Measurements from ENCODE around the gene CPED1.
"Not testable (repeated sequence)": the region's sequence is repeated elsewhere in the genome, so short reads cannot be mapped to it uniquely, and the experiment has no call there.

CPED1 gene

DNA sequence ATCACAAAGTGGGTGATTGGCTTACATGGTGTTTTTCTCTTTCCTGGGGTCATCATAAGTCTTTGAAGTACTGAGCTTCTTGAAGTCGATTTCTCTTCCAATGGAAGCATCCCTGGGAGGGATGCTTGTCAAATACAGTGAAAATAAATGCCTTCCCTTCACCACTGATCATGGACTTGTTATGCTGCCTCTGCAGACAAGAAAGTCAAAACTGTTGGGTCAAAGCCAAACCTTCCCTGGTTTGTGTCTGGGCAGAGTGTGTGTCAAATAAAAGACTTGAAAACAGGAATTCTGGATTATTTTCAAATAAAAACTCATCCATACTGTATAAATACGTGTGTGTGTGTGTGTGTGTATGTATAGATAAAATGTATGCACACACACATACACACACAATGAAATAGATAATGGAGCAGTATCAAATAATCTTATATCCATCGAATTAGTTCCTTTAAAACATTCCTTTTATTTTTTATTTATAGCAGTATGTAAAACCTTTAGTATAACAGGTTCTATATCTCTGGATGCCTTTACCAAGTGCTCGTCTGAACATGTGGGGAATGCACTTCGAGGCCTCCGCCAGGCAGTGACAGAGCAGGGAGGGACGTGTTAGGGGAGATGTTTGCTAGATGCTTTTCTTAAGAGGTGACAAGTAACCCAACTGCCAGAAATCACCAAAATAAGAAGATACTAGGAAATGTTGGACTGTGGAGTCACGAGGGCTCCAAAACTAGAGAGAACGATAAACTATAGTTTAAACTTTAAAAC is 313.1 kb downstream of the CPED1 start:
- DNase-seq, result no peak

DNA sequence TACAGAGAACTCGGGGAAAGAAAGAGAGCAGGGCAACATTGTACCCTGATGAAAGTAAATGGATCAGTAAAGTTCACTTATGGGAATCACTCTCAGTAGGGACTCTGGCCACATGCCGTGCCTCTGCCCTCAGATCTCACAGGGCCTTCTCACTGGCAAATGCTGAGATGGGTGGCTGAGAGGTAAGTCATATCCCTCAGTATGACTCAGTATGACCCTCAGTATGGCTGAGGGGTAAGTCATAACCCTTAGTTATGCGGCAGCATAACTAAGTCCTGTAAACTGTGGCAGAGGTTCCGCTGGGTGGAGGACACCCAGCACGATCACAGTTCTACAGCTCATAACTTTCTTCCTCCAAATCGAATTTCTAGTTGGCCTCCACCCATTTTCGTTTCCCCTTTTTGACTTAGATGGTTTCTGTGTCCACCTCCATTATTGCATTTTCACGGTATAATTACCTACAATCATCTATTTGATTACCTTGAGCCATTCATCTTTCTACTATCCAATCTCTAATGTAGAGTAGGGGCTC is 313.8 kb downstream of the CPED1 start:
- DNase-seq, result no peak

DNA sequence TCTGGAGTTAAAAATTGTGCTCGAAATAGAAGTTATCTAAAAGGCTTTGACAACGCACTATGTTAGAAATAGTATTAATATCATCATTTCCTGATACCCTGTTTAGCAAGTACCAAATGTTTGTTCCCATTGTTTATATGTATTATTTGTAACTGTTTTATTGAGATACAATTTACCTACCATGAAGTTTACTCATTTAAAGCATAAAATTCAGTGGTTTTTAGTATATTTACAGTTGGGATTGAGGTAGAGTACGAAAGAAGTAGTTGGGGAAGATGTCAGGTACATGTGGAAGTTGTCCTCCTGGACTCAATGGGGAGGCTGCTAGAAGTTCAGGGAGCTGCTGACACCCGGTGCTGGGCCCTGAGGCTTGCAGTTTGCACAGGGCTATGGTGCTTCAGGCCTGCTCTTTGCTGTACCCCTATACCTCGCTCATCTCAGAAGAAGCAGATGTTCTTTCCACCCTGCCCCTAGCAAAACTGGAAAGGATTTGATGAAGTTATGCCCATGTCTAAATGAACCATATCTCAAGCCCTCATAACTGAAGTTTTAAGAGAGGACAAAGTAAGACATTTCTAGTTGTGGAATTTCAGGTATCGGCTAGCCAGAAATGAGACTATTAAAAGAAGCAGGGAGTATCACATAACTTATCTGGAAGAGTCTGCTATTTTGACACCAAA is 315.1 kb downstream of the CPED1 start:
- DNase-seq, result no peak

DNA sequence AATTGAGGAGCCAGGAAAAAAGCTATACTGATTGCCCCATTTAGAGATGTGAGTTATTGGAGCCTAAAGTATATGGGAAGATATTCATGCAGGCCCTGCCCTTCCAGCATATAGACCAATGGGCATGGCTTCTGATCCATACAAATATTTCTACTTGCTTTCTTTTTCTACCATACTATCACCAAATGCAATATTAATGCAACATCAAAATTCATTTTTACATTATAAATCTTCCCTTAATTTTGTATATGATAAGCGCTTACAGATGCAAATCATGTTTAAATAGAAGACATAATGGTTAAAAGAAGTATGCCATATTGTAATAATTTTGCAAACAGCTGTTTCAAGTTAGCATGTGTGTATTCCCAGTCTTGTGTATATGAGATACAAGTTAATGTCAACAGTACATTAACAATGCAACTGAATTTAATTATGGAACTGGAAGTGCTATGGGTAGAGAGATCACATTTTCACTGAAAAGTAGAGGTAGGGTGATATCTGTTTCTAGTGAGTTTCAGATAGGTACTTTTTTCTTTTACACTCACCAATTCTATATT is 315.7 kb downstream of the CPED1 start:
- DNase-seq, result no peak

DNA sequence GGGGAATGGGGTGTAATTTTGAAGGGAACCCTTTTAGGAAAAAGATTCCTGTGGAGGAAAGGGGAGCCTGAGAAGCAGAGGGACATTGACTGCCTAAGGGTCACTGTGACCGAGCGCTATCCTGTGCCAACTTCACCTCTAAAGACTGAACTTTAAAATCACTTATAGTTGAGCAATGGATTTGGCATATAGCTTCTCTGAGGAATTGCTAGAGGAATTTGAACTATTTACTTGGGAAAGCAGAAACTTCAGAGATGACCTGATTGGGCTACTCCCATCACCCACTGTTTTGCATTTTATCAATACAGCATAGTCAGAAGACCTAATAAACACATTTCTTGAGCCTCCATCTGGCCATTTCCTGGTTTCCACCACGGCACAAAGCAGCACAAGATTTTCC is 316.6 kb downstream of the CPED1 start:
- no peak for DNase-seq

DNA sequence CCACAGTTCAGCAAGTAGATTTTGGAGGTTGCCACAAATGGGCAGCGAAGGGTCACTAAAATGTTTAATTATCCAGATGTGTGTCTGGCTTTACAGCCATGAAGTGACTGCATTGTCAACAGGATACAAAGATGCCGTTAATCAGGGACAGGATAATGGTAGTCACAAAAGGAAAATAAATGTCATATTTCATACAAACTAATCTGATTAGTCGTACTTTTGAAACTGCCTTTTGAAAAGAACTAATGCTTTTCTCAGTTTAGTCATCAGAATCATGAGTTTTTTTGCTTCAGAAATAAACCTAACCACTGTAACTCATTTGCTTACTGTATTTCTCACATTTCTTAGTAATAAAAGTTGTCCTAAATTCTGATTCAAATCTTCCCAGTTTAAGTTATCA is 318.1 kb downstream of the CPED1 start:
- DNase-seq, result no peak

DNA sequence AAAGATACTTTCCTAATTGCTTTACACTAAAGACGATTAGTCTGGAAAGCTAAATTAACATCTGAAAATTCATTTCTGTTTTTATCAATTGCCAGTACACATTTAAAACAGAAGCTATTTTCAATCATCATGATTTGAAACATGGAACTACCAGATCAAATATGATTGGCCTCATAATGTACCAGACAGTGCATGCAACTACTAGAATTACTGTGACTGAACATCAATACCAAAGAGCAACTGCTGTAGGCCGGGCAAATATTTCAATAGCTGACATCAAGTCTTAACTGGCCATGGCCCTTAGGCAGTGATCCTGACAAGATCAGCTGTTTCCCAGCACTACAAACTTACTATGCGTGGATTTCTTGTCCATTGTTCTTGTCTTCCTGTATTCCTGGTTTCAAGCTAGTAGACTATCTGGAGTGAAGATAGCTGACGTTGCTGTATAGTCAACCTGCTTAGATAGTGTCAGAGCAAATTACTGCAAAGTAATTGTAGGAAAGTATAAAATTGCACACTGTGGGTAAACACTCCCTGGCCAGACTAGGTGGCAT is 318.6 kb downstream of the CPED1 start:
- DNase-seq, result no peak

DNA sequence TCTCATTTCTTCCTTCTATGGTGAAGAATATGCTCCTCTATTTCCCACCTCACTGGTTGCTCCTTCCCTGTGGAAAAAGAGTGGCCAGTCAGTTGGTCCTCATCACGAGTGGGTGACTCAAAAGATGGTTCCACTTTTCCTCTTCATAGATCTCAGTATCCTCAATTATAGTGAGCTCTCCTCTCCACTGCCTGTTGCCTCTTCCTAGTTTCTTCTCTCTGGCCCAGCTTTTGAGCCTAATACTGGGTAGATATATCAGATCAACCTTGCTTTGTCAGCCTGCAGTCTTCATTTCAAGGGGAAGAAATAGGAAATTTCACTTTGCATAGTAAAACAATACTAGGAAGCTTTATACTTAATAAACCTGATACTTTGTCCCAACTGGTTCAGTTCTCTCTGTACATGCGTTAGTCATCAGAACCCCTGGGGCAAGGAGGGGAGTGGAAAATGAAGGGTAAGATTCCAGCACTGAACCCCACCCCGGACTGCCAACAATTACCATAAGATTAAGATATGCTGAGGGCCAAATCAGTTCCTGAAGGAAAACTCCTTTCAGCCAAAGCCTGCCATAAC is 324.8 kb downstream of the CPED1 start:
- DNase-seq, result no peak

DNA sequence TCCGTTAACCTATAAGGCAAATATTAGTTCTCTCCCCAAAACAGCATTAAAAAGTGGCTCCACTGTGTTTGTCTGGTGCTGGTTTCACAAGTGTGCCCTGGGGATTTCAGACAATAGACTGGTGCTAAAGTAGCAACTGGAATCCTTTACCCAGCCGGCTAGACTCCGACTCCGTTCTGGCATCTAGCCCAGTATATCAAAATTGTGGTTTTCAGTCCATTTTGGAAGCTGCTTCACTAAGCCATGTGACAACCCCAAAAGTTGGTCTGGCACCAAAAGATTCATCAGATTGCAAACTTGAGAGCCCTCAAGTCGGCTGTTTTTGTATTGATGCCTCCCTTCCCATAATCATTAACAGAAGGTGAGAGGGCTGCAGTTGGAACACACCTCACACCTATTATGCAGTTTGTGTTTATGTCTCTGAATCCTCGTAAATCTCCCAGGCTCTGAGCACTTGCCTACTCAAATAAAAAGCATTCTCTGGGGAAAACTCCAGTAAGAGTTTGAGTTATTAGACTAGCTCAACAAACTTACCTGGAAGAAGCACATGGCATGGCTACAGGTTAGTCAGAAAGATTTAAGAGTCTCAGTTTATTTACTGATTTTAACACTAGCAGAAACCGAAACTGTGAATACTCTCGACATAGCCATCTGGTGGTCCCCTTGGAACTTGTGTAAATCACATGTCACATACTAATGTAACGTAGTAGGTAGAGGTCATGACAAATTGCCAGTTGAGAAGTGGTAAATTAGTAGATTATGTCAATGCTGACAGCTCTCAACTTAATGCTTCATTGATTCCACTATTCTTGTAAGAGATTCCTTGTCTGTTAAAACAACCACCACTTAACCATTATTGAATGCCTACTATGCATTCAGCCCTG is 325.5 kb downstream of the CPED1 start:
- DNase-seq, result no peak

DNA sequence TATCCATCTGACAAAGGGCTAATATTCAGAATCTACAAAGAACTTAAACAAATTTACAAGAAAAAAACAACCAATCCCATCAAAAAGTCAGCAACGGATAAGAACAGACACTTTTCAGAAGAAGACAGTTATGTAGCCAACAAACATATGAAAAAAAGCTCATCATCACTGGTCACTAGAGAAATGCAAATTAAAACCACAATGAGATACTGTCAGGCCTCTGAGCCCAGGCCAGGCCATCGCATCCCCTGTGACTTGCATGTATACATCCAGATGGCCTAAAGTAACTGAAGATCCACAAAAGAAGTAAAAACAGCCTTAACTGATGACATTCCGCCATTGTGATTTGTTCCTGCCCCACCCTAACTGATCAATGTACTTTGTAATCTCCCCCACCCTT is 326.7 kb downstream of the CPED1 start:
- DNase-seq, result not testable (repeated sequence)

DNA sequence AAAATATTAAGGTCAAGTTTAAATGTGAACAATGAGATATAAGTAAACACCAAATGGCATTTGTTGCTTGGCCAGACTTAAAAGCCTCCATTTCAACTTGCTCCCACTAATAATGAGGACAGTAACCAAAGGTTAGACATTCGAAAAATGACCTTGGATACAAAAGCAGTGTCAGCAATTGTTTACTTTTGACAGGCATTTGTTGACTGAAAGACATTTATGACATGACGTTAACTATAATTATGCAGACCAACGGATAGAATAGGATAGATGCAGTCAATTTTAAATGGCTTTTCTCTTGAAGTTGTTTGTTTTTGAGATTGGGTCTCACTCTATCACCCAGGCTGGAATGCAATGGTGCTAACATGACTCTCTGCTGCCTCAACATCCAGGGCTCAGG is 333.9 kb downstream of the CPED1 start:
- no peak for DNase-seq

DNA sequence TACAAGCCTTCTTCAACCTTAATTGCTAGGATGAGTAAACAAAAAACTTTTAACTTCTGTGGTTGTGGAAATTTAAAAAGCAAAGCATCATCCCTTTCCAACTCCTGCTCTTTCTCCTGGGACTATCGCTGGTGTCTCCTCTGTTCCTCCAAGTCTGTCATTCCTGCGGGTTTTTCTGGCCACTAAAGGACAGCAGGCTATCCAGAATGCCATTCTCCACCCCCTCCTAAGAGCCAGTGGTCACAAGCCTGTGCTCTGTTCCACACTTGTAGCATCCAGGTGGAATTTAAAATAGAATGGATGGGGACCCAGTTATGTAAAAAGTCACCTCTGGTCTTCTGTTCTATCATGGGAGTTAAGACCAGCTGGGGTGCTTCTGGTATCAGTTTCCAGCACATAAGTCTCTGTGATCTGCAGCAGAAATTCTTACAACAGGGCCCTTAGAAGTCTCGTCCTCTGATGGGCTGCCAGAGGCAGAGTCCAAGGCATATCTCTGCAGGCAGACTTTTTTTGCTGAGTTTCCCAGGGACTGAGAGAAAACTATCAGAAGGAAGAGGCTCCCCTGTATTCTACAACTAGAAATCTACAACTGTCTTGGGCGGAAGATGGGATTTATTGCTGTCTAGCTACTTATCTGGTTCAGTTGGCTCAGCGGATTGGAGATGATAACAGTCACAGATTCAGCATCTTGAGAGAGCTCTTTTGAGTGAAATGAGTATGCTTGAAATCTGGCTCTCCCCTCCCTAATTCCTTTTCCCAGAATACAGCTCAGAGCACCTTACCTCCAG is 335.2 kb downstream of the CPED1 start:
- no peak for DNase-seq

DNA sequence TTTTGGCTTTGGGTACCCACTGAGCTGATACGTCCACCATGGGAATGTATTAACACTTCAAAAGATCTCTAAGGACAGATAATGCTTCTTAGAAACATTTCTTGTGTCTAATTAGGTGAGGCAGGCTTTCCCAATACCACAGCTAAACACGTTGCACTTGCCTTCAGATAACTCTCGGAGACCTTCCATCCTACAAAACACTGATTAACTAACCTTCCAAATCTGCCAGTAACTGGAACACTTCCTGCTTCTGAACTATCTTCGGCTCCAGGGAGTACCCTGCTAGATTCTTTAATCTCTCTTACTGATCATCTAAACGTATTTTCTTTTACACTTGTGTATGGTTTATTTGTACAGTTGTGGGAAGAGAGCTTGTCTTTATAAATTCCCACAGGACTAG is 339.2 kb downstream of the CPED1 start:
- no peak for DNase-seq

DNA sequence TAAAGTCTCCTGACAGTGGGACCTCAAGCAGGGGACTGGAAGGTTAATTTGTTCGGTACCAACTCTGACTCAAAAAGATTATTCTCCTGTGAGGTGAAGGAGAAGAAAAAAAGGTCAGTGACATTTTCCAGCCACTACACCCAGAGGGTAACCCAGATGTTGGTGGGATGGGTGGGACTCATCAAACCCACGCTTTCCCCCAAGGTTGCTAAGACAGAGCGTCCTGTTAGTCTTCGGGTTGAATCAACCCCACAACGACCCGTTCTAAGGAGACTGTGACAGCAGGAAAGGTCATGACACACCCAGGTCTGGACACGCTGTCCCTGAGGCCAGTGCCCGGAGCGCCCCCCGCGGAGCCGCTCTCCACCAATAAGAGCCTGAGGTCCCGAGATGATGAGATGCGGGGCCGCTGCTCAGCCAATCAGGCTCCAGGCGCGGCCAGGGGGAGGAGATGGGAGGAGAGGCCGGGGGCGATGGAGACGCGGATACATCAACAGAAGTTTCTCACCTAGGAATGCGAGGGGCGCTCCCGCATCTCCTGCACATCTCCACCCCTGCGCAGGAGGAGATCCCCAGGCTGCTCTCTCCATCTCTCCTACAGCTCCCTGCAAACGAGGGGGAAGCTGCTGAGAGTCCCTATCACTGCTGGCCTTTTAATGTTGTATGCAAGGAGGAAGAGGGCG is 340.1 kb downstream of the CPED1 start, which contains the start of gene WNT16:
Gene WNT16 (plus strand): TSS at position 493 of the 683 bp plus-strand sequence. CDS start 293 bp downstream, outside the sequence.
- DNase-seq, result no peak

DNA sequence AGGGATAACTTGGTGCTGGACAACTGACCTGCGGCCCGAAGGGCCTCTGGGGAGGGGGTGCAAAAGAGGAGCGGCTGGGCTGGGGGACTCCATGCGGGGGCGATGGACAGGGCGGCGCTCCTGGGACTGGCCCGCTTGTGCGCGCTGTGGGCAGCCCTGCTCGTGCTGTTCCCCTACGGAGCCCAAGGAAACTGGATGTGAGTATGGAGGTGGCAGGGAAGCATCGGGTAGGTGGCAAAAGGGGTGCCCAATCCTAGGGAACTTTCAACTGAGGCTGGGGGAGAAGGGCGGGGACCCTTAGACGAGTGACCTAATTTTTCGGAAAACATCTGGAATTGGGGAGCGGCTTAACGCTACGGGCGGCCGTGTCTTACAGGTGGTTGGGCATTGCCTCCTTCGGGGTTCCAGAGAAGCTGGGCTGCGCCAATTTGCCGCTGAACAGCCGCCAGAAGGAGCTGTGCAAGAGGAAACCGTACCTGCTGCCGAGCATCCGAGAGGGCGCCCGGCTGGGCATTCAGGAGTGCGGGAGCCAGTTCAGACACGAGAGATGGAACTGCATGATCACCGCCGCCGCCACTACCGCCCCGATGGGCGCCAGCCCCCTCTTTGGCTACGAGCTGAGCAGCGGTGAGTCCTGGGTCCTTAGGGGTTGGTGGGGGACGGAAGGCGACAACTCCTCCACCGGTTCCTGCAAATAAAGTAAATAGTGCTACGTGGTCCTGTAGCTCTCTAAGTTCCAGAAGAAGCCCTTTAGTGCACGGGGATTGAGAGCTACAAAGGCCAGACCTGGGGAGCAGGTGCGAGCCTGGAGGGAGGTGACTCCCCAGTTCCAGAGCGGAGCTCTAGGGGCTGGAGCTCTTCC is 340.9 kb downstream of the CPED1 start:
- DNase-seq, result no peak

DNA sequence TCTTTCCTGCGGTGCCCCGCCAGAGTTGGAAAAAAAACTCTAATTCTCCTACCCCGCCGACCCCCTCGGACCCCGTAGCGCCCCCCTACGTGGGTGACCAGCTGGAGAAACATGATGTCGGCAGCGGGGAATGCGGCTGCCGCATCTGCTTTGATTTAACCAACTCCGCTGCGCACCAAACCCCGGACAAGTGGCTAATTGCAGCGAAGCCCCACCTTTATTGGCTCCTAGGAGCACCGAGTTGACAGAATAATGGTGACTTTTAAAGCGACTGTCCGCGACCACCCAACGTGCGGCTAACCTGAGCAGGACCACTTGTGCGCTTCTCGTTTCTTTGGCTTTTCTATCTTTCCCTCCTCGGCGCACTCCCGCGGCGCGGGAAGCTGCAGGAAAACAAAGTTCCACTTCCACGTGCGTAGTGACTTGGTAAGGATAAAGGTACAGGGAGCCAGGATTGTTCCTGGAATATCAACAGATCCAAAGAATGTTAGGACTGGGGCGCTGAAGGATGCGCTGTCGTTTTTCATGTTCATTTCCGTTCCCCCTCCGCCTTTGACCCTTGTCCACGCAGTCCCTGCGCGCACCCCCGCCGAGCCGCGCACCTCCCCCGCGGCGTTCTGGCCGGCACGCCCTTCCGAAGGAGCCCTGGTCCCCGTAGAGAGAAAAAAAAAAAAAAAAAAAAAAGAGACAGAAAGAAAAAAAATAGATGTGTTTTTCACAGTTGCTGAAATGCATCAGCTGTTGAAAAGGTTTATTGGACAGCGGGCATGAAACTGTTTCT is 341.7 kb downstream of the CPED1 start:
- DNase-seq, result no peak

DNA sequence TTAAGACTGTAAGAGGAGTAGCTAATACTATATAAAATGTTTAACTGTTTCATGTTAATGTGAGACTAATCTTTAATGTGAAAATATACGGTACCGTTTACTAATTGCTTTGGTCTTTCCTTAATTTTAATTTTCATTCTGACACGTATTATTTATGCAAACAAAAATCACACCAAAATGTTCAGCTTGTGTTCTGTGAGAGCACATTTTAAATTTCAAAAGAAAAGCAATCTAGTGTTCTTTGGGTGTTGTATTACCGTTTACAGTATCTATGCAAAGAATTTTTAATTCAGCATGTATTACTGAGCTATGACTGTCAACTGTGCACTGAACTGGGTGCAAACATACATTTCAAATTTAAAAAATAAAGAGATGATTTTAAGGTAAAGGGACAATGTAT is 342.5 kb downstream of the CPED1 start:
- DNase-seq, result no peak

DNA sequence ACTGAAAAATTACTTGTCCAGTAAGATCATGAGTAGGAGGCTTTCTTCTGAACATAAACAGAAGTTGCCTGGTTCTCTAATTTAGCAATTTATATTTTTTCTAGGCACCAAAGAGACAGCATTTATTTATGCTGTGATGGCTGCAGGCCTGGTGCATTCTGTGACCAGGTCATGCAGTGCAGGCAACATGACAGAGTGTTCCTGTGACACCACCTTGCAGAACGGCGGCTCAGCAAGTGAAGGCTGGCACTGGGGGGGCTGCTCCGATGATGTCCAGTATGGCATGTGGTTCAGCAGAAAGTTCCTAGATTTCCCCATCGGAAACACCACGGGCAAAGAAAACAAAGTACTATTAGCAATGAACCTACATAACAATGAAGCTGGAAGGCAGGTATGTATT is 343.1 kb downstream of the CPED1 start:
- no peak for DNase-seq

DNA sequence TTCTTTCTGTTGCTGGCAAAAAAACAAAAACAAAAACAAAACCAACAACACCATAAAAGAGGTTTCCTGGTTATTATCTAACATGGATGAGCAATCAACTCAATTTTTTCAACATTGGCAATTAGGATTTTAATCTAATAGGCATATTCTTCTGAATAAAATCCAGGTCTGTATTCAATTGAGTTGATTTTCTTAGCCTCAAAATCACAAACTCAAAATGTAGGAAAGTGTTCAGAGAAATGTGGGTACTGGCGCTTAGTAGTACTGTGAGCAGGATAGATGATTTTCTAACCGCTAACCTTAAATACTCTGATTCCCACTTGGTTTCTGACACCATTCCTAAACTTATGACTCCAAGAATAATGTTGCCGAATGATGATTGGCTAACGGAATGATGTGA is 345.9 kb downstream of the CPED1 start:
- no peak for DNase-seq
